Fibroblast of the aortic adventitia (primary cell): ENCODE results near the gene ASAP2. TPM values are rescaled to one million over a fixed set of nuclear protein-coding genes. Genes with fewer than 3 reads are reported as not detected.

Experiments used
- DNase-seq: peaks from one replicate; pipeline ENCODE4 v3.0.0-alpha.2; 2010; ENCODE audit warnings: low read depth
- H3K4me3 ChIP-seq: 2 replicates; pipeline ENCODE4 v1.5.1; 2011; ENCODE audit warnings: low read depth, mild to moderate bottlenecking, control low read depth, low read length, moderate library complexity
- total RNA-seq: library from RNA; depleted of rRNA; stranded (reverse); fragments of >200 nt; gene quantifications from 2 replicates; pipeline ENCODE4 v1.2.3, GENCODE V29; 2012; ENCODE audit warnings: low replicate concordance
- TF ChIP-seq, protein P1 (sequence below): IDR thresholded peaks from 2 replicates; pipeline ENCODE4 v1.5.1; 2011; ENCODE audit warnings: mild to moderate bottlenecking, low read length, control low read depth, inconsistent platforms; ENCODE audit not compliant: insufficient read depth

ASAP2 gene
- total RNA-seq, 1 donor = 76.4 TPM

DNA sequence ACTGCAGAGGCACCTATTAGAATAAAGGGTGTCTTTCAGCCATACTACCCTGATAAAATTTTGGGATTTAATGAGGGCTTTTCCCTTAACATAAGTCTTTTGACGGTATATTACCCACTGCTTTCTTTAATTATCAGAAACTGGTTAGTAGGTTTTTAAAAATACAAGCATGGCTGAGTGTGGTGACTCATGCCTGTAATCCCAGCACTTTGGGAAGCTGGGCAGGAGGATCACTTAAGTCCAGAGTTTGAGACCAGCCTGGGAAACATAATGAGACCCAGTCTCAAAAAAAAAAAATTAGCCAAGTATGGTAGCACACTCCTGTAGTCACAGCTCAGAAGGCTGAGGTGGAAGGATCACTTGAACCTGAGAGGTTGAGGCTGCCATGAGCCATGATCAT, 232.9 kb downstream of the ASAP2 start:
- DNase-seq = no peak
- TF ChIP-seq, protein P1, sequence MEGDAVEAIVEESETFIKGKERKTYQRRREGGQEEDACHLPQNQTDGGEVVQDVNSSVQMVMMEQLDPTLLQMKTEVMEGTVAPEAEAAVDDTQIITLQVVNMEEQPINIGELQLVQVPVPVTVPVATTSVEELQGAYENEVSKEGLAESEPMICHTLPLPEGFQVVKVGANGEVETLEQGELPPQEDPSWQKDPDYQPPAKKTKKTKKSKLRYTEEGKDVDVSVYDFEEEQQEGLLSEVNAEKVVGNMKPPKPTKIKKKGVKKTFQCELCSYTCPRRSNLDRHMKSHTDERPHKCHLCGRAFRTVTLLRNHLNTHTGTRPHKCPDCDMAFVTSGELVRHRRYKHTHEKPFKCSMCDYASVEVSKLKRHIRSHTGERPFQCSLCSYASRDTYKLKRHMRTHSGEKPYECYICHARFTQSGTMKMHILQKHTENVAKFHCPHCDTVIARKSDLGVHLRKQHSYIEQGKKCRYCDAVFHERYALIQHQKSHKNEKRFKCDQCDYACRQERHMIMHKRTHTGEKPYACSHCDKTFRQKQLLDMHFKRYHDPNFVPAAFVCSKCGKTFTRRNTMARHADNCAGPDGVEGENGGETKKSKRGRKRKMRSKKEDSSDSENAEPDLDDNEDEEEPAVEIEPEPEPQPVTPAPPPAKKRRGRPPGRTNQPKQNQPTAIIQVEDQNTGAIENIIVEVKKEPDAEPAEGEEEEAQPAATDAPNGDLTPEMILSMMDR = no peak
- H3K4me3 ChIP-seq = no peak overlapping the region

DNA sequence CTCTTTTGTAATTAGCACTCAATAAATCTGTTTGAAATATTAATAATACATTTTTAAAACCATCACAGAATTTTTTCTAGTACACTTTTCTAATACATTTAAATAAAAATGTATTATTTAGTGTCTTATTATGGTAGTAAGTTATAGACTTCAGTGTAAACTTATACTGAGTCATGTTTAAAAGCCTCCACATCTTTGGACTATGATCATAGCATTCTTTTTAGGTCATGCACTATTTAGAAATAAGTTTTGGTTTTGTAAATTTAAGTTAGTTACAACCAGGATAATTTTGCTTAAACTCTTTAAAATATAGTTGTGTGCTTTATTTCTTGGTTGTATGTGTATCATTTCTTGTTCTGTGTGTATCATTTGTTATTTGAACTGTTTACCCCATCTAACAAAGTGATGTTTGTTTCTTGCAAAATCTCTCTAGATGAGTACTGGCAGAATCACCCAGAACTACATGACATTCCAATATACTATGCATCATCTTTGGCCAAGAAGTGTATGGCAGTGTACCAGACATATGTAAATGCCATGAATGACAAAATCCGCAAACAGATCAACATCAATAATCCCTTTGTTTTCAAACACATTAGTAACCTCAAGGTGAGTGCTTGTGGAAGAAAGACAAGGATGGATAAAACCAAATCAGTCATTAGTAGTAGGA, 233.6 kb downstream of the ASAP2 start:
- TF ChIP-seq, protein P1 = no peak
- H3K4me3 ChIP-seq = no peak overlapping the region
- peak; percentile 31 for DNase-seq

DNA sequence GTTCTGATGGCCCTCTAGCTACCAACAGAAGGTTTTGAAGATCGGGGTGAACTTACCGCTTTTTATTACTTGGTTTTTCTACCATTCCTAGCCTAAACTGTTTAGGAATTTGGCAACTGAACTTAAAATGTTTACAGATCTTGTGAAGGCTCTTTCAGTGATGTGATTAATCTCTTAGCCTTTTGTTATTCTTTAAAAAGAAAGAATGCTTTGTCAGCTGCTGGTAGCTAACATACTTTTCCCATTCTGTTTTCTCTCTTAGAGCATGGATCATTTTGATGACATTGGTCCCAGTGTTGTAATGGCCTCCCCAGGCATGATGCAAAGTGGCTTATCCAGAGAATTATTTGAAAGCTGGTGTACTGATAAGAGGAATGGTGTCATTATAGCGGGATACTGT, 234.9 kb downstream of the ASAP2 start:
- no peak overlapping the region for H3K4me3 ChIP-seq
- DNase-seq = no peak
- TF ChIP-seq, protein P1 = no peak

DNA sequence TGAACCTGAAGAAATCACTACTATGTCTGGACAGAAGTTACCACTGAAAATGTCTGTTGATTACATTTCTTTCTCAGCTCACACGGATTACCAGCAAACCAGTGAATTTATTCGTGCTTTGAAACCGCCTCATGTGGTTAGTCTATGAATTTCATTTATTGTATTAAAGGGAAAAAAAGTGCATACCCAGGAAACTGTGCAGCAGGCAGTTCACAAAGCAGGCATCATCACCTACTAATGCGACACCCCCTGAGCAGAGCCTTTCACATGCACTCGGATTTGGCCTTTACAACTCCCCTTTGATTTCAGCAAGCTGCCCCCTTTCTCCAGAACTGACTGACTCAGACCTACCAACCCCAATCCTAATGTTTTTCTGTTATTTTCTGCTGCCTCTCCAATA, 236.9 kb downstream of the ASAP2 start:
- TF ChIP-seq, protein P1 = no peak
- H3K4me3 ChIP-seq = no peak overlapping the region
- DNase-seq = no peak

DNA sequence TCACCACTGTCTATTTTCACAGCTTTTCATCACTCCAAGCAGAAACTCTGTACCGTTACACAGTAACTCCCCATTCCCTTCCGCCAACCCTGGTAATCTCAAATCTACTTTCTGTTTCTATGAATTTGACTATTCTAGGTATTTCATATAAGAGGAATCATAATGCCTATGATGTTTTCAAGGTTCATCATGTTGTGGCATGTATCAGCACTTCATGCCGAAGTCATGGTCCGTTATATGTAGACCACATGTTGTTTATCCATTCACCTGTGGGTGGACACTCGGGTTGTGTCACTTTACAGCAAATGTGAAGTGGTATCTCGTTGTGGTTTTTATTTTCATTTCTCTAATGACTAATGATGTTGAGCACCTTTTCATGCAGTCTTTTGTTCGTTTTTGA, 238.5 kb downstream of the ASAP2 start:
- no peak for DNase-seq
- TF ChIP-seq, protein P1 = no peak
- no peak overlapping the region for H3K4me3 ChIP-seq

DNA sequence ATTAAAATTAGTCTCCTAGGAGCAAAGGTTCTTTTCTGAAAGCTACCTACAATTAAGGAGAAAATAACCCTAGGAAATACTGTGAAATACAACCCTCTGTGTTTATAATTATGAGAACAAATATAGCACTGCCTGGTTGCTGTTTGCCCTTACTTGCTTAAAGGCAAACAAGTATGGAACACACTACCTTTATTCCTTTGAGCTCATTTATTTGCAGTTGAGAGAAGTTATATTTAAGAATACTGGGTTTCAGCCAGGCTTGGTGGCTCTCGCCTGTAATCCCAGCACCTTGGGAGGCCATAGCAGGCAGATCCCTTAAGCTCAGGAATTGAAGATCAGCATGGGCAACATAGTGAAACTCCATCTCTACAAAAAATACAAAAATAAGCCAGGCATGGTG, 244.6 kb downstream of the ASAP2 start:
- H3K4me3 ChIP-seq = no peak overlapping the region
- TF ChIP-seq, protein P1 = no peak

More for the DNA sequence above, 244.6 kb downstream of the ASAP2 start:
- DNase-seq = no peak

Other genes with a start within 250 kb of the ASAP2 start
- gene MBOAT2, start 203.1 kb upstream of the ASAP2 start, total RNA-seq = 18.1 and 37.1 TPM in 2 replicates
- 34.8 and 80.9 TPM in 2 replicates for gene ITGB1BP1, start 216.7 kb downstream of the ASAP2 start, total RNA-seq
- 62.2 and 76.5 TPM in 2 replicates for gene CPSF3, start 216.8 kb downstream of the ASAP2 start, total RNA-seq